PFSK-1 (cell line): ENCODE results near the gene TMEM52.

Experiments
- FOXP2 ChIP-seq: optimal IDR thresholded peaks from 2 replicates; pipeline ENCODE3; 2011; ENCODE audit warnings: borderline replicate concordance, control low read depth, inconsistent platforms; ENCODE audit not compliant: insufficient read depth; ENCODE audit errors: extremely low read length, extremely low read depth
- POLR2AphosphoS5 ChIP-seq: IDR thresholded peaks from 2 replicates; pipeline ENCODE4 v1.6.1; 2012; ENCODE audit warnings: low read depth, mild to moderate bottlenecking, control low read depth, low read length, moderate library complexity
- SIN3A ChIP-seq: IDR thresholded peaks from 2 replicates; pipeline ENCODE4 v1.6.1; 2012; ENCODE audit warnings: mild to moderate bottlenecking, low read length, moderate library complexity, borderline replicate concordance; ENCODE audit not compliant: insufficient read depth
- TAF1 ChIP-seq: IDR thresholded peaks from 2 replicates; pipeline ENCODE4 v1.6.1; 2012; ENCODE audit warnings: low read length, control low read depth, borderline replicate concordance; ENCODE audit not compliant: insufficient read depth
- TF ChIP-seq, protein P1 (sequence below), 2 experiments: IDR thresholded peaks; 2 replicates each; pipeline versions ENCODE4 v1.6.1 to v1.8.0; 2011 to 2012; ENCODE audit warnings: low read depth in 2 of 2, low read length in 2 of 2, control low read depth in 1 of 2, inconsistent platforms in 1 of 2, mild to moderate bottlenecking in 1 of 2, moderate library complexity in 1 of 2; ENCODE audit not compliant: insufficient read depth in 1 of 2

Gene TMEM52

GRCh38 chr1:1910651-1911331, 8.3 kb downstream of the TMEM52 start:
- TF ChIP-seq POLR2AphosphoS5 = no peak
- TF ChIP-seq TAF1 = no peak
- TF ChIP-seq, protein P1, sequence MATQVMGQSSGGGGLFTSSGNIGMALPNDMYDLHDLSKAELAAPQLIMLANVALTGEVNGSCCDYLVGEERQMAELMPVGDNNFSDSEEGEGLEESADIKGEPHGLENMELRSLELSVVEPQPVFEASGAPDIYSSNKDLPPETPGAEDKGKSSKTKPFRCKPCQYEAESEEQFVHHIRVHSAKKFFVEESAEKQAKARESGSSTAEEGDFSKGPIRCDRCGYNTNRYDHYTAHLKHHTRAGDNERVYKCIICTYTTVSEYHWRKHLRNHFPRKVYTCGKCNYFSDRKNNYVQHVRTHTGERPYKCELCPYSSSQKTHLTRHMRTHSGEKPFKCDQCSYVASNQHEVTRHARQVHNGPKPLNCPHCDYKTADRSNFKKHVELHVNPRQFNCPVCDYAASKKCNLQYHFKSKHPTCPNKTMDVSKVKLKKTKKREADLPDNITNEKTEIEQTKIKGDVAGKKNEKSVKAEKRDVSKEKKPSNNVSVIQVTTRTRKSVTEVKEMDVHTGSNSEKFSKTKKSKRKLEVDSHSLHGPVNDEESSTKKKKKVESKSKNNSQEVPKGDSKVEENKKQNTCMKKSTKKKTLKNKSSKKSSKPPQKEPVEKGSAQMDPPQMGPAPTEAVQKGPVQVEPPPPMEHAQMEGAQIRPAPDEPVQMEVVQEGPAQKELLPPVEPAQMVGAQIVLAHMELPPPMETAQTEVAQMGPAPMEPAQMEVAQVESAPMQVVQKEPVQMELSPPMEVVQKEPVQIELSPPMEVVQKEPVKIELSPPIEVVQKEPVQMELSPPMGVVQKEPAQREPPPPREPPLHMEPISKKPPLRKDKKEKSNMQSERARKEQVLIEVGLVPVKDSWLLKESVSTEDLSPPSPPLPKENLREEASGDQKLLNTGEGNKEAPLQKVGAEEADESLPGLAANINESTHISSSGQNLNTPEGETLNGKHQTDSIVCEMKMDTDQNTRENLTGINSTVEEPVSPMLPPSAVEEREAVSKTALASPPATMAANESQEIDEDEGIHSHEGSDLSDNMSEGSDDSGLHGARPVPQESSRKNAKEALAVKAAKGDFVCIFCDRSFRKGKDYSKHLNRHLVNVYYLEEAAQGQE (IDR thresholded peaks at IDR 0.05; ENCODE audit: insufficient read depth in 1 of 2, low read depth in 2 of 2, low read length in 2 of 2) = no peak
- TF ChIP-seq FOXP2 = no peak
- TF ChIP-seq SIN3A = no peak

DNA sequence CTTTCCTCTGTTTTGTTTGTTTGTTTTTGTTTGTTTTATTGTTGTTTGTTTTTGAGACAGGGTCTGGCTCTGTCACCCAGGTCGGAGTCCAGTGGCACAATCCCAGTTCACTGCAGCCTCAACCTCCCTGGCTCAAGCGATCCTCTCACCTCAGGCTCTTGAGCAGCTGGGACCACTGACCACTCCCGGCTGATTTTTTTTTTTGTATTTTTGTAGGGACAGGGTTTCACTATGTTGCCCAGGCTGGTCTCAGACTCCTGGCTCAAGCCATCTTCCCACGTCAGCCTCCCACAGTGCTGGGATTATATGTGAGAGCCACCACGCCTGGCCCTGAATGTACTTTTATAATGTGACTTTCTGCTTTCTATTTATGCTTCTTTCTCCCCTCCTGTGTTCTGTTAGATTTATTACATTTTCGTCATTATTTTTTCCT, 9.0 kb downstream of the TMEM52 start:
- TF ChIP-seq FOXP2 (no peak), POLR2AphosphoS5 (no peak), TAF1 (no peak), SIN3A (no peak)
- TF ChIP-seq, protein P1 (IDR thresholded peaks at IDR 0.05; ENCODE audit: insufficient read depth in 1 of 2, low read depth in 2 of 2, low read length in 2 of 2) = no peak

- TF ChIP-seq FOXP2 (peak; percentile 5), POLR2AphosphoS5 (no peak), TAF1 (no peak), SIN3A (no peak)
- TF ChIP-seq, protein P1 (IDR thresholded peaks at IDR 0.05; ENCODE audit: insufficient read depth in 1 of 2, low read depth in 2 of 2, low read length in 2 of 2) = no peak
These were observed 10.6 kb downstream of the TMEM52 start for GRCh38 chr1:1908506-1908791.

DNA sequence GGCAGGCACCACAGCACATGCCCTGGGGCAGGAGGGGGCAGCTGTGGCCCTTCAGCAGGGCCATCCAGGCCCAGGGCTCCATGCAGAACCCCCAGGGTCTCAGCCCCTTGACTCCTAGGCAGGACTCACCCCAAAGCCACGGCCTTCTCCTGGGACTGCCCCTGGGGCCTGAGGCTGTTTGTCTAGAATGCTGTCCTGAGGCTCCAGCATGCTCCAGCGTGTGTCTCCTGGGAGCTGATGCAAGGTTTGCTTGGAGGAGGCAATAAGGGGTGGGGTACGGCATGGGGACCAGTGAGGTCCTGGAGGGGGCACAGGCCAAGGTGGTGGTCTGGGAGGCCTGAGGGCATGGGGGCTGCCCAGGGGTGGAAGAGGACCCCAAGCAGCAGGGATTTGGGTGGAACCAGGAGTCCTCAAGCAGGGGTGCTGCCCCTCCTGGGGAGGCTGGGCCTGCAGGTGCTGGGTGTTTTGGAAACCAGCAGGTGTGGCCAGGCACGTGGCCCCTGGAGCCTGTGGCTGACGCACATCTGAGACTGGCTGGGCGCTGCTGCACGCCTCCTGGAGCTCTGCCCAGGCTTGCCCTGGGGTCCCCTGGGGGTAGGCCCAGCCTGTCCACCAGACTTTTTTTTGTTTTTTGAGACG, 11.9 kb downstream of the TMEM52 start:
- TF ChIP-seq FOXP2 (no peak), TAF1 (no peak)

- TF ChIP-seq FOXP2 (peak; percentile 47), TAF1 (no peak)
These were observed 12.6 kb downstream of the TMEM52 start for GRCh38 chr1:1906185-1907097.

GRCh38 chr1:1903224-1903623, 15.9 kb downstream of the TMEM52 start:
- TF ChIP-seq SIN3A = no peak
